WTC11 (cell line): Measurements from ENCODE around the gene RPL38. TPM values are rescaled to one million over a fixed set of nuclear protein-coding genes. Genes with fewer than 3 reads are reported as not detected.

Source experiments
- ATAC-seq: fragments of 200-7000 bp; cut with Tn5 transposase; 2 replicates; pipeline ENCODE4 v1.10.0; 2021; ENCODE audit warnings: mild to moderate bottlenecking, moderate library complexity
- CTCF ChIA-PET: fragments of 300-600 bp; sonication (Branson Sonifier 250); formaldehyde crosslinking; loops from one replicate; lab custom pipeline; 2021; ENCODE audit warnings: antibody characterized with exemption; lab: Charles Lee
- POLR2A ChIA-PET: fragments of 350-600 bp; sonication (Branson Sonifier 250); formaldehyde crosslinking; loops from one replicate; lab custom pipeline; 2021; ENCODE audit warnings: antibody characterized with exemption; lab: Charles Lee
- DNase-seq: peaks from one replicate; pipeline ENCODE4 v3.0.0; 2021; ENCODE audit warnings: low spot score
- H3K27ac Mint-ChIP-seq: 2 replicates; pipeline ENCODE4 v1.8.0; 2021; ENCODE audit warnings: mixed read lengths
- H3K27me3 Mint-ChIP-seq: 2 replicates; pipeline ENCODE4 v1.8.0; 2021; ENCODE audit warnings: low read depth, mild to moderate bottlenecking, moderate library complexity, mixed read lengths
- H3K36me3 Mint-ChIP-seq: 2 replicates; pipeline ENCODE4 v1.8.0; 2021; ENCODE audit warnings: mixed read lengths
- H3K4me1 Mint-ChIP-seq: 2 replicates; pipeline ENCODE4 v1.8.0; 2022; ENCODE audit warnings: mixed read lengths
- H3K4me3 Mint-ChIP-seq: 2 replicates; pipeline ENCODE4 v1.8.0; 2021; ENCODE audit warnings: mild to moderate bottlenecking, moderate library complexity, mixed read lengths
- H3K9me3 Mint-ChIP-seq: 2 replicates; pipeline ENCODE4 v1.8.0; 2021; ENCODE audit warnings: mixed read lengths
- E2F4 ChIP-seq: sonication (generic); formaldehyde crosslinking; IDR thresholded peaks from 2 replicates; pipeline ENCODE4 v1.8.1; 2022; ENCODE audit warnings: low read depth, mild to moderate bottlenecking, moderate library complexity, missing genetic modification reagents, borderline replicate concordance
- FOXP1 ChIP-seq: sonication (generic); formaldehyde crosslinking; IDR thresholded peaks from 2 replicates; pipeline ENCODE4 v1.8.0; 2022; ENCODE audit warnings: missing genetic modification reagents, mild to moderate bottlenecking, moderate library complexity, borderline replicate concordance
- GTF2I ChIP-seq: fragments of 250-450 bp; sonication (Bioruptor Pico); conservative IDR thresholded peaks from 2 replicates; pipeline ENCODE4 v1.4.0; 2021; ENCODE audit warnings: mild to moderate bottlenecking
- HMGXB4 ChIP-seq: sonication (generic); formaldehyde crosslinking; IDR thresholded peaks from 2 replicates; pipeline ENCODE4 v1.8.1; 2023; ENCODE audit warnings: mild to moderate bottlenecking, moderate library complexity, missing genetic modification reagents
- NFATC4 ChIP-seq: fragments of 250-450 bp; sonication (Bioruptor Pico); IDR thresholded peaks from 2 replicates; pipeline ENCODE4 v1.9.0; 2021; ENCODE audit warnings: mild to moderate bottlenecking
- OVOL2 ChIP-seq: fragments of 250-450 bp; sonication (Bioruptor Pico); IDR thresholded peaks from 2 replicates; pipeline ENCODE4 v1.9.0; 2021; ENCODE audit warnings: mild to moderate bottlenecking, borderline replicate concordance
- ZNF219 ChIP-seq: sonication (generic); formaldehyde crosslinking; IDR thresholded peaks from 2 replicates; pipeline ENCODE4 v1.8.0; 2023; ENCODE audit warnings: missing genetic modification reagents, mild to moderate bottlenecking, borderline replicate concordance
- ZNF396 ChIP-seq: fragments of 250-450 bp; sonication (Bioruptor Pico); IDR thresholded peaks from 2 replicates; pipeline ENCODE4 v1.8.0; 2021; ENCODE audit warnings: mild to moderate bottlenecking, moderate library complexity, borderline replicate concordance
- ZNF671 ChIP-seq: fragments of 250-450 bp; sonication (Bioruptor Pico); IDR thresholded peaks from 2 replicates; pipeline ENCODE4 v1.8.0; 2021; ENCODE audit warnings: mild to moderate bottlenecking
- total RNA-seq: library from RNA; stranded (reverse); gene quantifications from 3 replicates; pipeline ENCODE4 v1.2.3, GENCODE V29; 2021
- TF ChIP-seq, protein P1 (sequence below): sonication (generic); formaldehyde crosslinking; IDR thresholded peaks from 2 replicates; pipeline ENCODE4 v1.8.0; 2023; ENCODE audit warnings: missing genetic modification reagents
- TF ChIP-seq, protein P2 (sequence below): sonication (generic); formaldehyde crosslinking; IDR thresholded peaks from 2 replicates; pipeline ENCODE4 v1.8.0; 2022; ENCODE audit warnings: missing genetic modification reagents
- TF ChIP-seq, protein P3 (sequence below): sonication (generic); formaldehyde crosslinking; conservative IDR thresholded peaks from 2 replicates; pipeline ENCODE4 v1.8.1; 2022; ENCODE audit warnings: mild to moderate bottlenecking, missing genetic modification reagents

Gene RPL38
- total RNA-seq, 1 experiment from 2014 or later = 1,170 TPM

DNA sequence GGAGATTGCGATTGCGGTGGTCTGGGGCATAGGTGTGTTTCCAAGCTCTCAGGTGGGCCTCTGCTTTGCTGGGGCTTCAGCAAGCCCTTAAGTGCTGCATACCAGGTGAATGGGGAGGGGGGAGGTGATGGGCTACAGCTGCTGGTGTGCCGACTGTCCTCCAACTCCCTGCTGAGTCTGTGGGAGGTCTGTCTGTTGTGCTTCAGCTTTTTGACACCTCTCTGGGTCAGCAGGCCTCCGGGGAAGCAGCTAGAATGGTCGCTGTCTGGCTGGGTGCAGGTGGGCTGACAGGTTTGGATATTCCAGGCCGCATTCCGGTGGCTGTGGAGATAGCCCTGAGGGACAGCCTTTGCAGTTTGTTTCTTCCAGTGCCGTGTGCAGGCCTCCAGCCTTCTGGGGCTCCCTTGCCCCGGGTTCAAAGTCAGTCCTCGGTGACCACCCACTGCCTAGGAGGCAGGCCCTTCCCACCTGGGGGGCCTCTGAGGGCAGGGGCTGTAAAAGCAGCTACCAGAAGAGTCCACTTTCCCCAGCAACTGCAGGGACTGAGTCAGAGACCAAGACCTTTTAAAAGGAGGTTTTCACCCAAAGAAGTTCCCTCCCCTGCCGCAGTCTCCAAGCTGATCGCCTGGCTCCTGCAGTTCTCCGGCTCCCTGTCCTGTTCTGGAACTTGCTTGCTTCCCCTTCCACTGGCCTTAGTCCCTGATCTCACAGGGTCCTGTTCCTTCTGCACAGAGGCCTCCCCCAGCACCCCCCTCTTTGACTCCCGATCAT, 7.8 kb downstream of the RPL38 start (continued):
- TF ChIP-seq, protein P1, sequence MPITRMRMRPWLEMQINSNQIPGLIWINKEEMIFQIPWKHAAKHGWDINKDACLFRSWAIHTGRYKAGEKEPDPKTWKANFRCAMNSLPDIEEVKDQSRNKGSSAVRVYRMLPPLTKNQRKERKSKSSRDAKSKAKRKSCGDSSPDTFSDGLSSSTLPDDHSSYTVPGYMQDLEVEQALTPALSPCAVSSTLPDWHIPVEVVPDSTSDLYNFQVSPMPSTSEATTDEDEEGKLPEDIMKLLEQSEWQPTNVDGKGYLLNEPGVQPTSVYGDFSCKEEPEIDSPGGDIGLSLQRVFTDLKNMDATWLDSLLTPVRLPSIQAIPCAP (CRISPR knock-in tag) = no peak
- no peak; the same call in 1 of the 2 replicates for TF ChIP-seq FOXP1
- TF ChIP-seq E2F4 = no peak
- TF ChIP-seq ZNF219 (CRISPR knock-in tag) = no peak
- TF ChIP-seq OVOL2 (CRISPR knock-in tag) = no peak

- H3K9me3 Mint-ChIP-seq = no peaks in the 10 kb centered on the region
- peaks cover 37% of the 10 kb centered on the region for H3K27me3 Mint-ChIP-seq
- TF ChIP-seq, protein P2, sequence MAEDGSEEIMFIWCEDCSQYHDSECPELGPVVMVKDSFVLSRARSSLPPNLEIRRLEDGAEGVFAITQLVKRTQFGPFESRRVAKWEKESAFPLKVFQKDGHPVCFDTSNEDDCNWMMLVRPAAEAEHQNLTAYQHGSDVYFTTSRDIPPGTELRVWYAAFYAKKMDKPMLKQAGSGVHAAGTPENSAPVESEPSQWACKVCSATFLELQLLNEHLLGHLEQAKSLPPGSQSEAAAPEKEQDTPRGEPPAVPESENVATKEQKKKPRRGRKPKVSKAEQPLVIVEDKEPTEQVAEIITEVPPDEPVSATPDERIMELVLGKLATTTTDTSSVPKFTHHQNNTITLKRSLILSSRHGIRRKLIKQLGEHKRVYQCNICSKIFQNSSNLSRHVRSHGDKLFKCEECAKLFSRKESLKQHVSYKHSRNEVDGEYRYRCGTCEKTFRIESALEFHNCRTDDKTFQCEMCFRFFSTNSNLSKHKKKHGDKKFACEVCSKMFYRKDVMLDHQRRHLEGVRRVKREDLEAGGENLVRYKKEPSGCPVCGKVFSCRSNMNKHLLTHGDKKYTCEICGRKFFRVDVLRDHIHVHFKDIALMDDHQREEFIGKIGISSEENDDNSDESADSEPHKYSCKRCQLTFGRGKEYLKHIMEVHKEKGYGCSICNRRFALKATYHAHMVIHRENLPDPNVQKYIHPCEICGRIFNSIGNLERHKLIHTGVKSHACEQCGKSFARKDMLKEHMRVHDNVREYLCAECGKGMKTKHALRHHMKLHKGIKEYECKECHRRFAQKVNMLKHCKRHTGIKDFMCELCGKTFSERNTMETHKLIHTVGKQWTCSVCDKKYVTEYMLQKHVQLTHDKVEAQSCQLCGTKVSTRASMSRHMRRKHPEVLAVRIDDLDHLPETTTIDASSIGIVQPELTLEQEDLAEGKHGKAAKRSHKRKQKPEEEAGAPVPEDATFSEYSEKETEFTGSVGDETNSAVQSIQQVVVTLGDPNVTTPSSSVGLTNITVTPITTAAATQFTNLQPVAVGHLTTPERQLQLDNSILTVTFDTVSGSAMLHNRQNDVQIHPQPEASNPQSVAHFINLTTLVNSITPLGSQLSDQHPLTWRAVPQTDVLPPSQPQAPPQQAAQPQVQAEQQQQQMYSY (CRISPR knock-in tag) = no peak
- TF ChIP-seq, protein P3, sequence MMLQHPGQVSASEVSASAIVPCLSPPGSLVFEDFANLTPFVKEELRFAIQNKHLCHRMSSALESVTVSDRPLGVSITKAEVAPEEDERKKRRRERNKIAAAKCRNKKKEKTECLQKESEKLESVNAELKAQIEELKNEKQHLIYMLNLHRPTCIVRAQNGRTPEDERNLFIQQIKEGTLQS (CRISPR knock-in tag) = no peak
- peak; percentile 77; the same call in 1 of the 2 replicates for TF ChIP-seq ZNF671 (CRISPR knock-in tag)
- TF ChIP-seq, all 79 proteins: peak for 1
- CTCF ChIA-PET = interaction anchor here (1.0 to 4.9 kb wide), 5 partner anchors 12 to 85 kb away, joined by 4 to 26 read pairs (median 13); no protein-coding TSS in a partner anchor
- peaks cover 50% of the 10 kb centered on the region for H3K4me1 Mint-ChIP-seq
- peaks cover 31% of the 10 kb centered on the region for H3K36me3 Mint-ChIP-seq
- peak overlapping the region; percentile 73 for H3K27ac Mint-ChIP-seq
- no peak for ATAC-seq
- POLR2A ChIA-PET = interaction anchor here (1.1 to 1.5 kb wide), 3 partner anchors 22 to 73 kb away, joined by 5 read pairs; no protein-coding TSS in a partner anchor
- no peak for DNase-seq
- peak overlapping the region; percentile 93 for H3K4me3 Mint-ChIP-seq
Measured at GRCh38 chr17:74211912-74212208, 8.4 kb downstream of the RPL38 start.

- CTCF ChIA-PET = interaction anchor here (1.0 to 4.9 kb wide), 22 partner anchors 9 to 192 kb away, joined by 3 to 26 read pairs (median 8); partner anchors contain the start of genes BTBD17, DNAI2 and RPL38
- peaks cover 50% of the 10 kb centered on the region for H3K4me1 Mint-ChIP-seq
- peaks cover 37% of the 10 kb centered on the region for H3K27me3 Mint-ChIP-seq
- POLR2A ChIA-PET = interaction anchor here (1.0 to 1.2 kb wide), 3 partner anchors 8 to 33 kb away, joined by 3 to 7 read pairs (median 5); no protein-coding TSS in a partner anchor
- no peaks in the 10 kb centered on the region for H3K9me3 Mint-ChIP-seq
- TF ChIP-seq, protein P1 (CRISPR knock-in tag) = no peak
- TF ChIP-seq ZNF396 (no peak), GTF2I (0 out of 2 replicates have a peak, but pooled peaks have one; percentile 18), NFATC4 (CRISPR knock-in tag) (peak; percentile 43; the same call in 1 of the 2 replicates), HMGXB4 (CRISPR knock-in tag) (0 out of 2 replicates have a peak, but pooled peaks have one; percentile 23)
- peaks cover 29% of the 10 kb centered on the region for H3K36me3 Mint-ChIP-seq
- H3K4me3 Mint-ChIP-seq = peak overlapping the region; percentile 93
- H3K27ac Mint-ChIP-seq = peak overlapping the region; percentile 65; the same call in 1 of the 2 replicates
- ATAC-seq = peak; percentile 6
- DNase-seq = peak; percentile 48
Measured at GRCh38 chr17:74212209-74212912, 8.9 kb downstream of the RPL38 start.
